ENCODE measurements around the gene MED23.
"Not testable (repeated sequence)": the region's sequence is repeated elsewhere in the genome, so short reads cannot be mapped to it uniquely, and the experiment has no call there.

Gene MED23

GRCh38 chr6:131555992-131556391 is 72.0 kb downstream of the MED23 start:
- TF ChIP-seq CTCF (IDR thresholded peaks at IDR 0.05; ENCODE audit: extremely low read depth, missing control alignments): no peak
- no peak for DNase-seq (ENCODE audit: low spot score)

GRCh38 chr6:131552572-131552971 is 75.5 kb downstream of the MED23 start:
- TF ChIP-seq CTCF (IDR thresholded peaks at IDR 0.05; ENCODE audit: extremely low read depth, missing control alignments): no peak
- no peak for DNase-seq (ENCODE audit: low spot score)

- DNase-seq (ENCODE audit: low spot score): no peak
- no peak for TF ChIP-seq CTCF (IDR thresholded peaks at IDR 0.05; ENCODE audit: extremely low read depth, missing control alignments)
Measured at GRCh38 chr6:131551902-131552301, 76.1 kb downstream of the MED23 start.

GRCh38 chr6:131549811-131550210 is 78.2 kb downstream of the MED23 start:
- no peak for TF ChIP-seq CTCF (IDR thresholded peaks at IDR 0.05; ENCODE audit: extremely low read depth, missing control alignments)
- no peak for DNase-seq (ENCODE audit: low spot score)

GRCh38 chr6:131548441-131548840 is 79.6 kb downstream of the MED23 start:
- no peak for TF ChIP-seq CTCF (IDR thresholded peaks at IDR 0.05; ENCODE audit: extremely low read depth, missing control alignments)
- DNase-seq (ENCODE audit: low spot score): no peak

- no peak for DNase-seq (ENCODE audit: low spot score)
- no peak for TF ChIP-seq CTCF (IDR thresholded peaks at IDR 0.05; ENCODE audit: extremely low read depth, missing control alignments)
Measured at GRCh38 chr6:131547488-131547887, 80.6 kb downstream of the MED23 start.

GRCh38 chr6:131545317-131545716 is 82.7 kb downstream of the MED23 start:
- no peak for TF ChIP-seq CTCF (IDR thresholded peaks at IDR 0.05; ENCODE audit: extremely low read depth, missing control alignments)
- DNase-seq (ENCODE audit: low spot score): no peak

GRCh38 chr6:131538615-131539014 is 89.4 kb downstream of the MED23 start:
- not testable (repeated sequence) for DNase-seq (ENCODE audit: low spot score)
